SK-N-SH treated with all-trans-retinoic acid at 6 μM for 48 hours (cell line): ENCODE measurements around the gene DCDC1.
"Not testable (repeated sequence)": the region's sequence is repeated elsewhere in the genome, so short reads cannot be mapped to it uniquely, and the experiment has no call there.

Experiments used
- ARNTL ChIP-seq: fragments of 450-650 bp; formaldehyde crosslinking; IDR thresholded peaks from 2 replicates; pipeline ENCODE4 v1.5.0; 2020; ENCODE audit warnings: low read depth, mild to moderate bottlenecking, moderate library complexity, borderline replicate concordance
- CREB5 ChIP-seq: fragments of 250-450 bp; sonication (Bioruptor Pico); IDR thresholded peaks from 2 replicates; pipeline ENCODE4 v1.5.1; 2020; ENCODE audit warnings: low read depth, mild to moderate bottlenecking, moderate library complexity
- CSDC2 ChIP-seq: fragments of 250-450 bp; sonication (Bioruptor Pico); IDR thresholded peaks from 2 replicates; pipeline ENCODE4 v1.5.0; 2020; ENCODE audit warnings: mild to moderate bottlenecking, moderate library complexity
- PATZ1 ChIP-seq: fragments of 250-450 bp; sonication (Bioruptor Pico); IDR thresholded peaks from 2 replicates; pipeline ENCODE4 v1.8.0; 2020; ENCODE audit warnings: mild to moderate bottlenecking, moderate library complexity, borderline replicate concordance
- RARB ChIP-seq: fragments of 250-450 bp; sonication (Bioruptor Pico); IDR thresholded peaks from 2 replicates; pipeline ENCODE4 v1.8.0; 2021; ENCODE audit warnings: mild to moderate bottlenecking, moderate library complexity
- SNAI2 ChIP-seq: fragments of 250-450 bp; sonication (Bioruptor Pico); IDR thresholded peaks from 2 replicates; pipeline ENCODE4 v1.5.0; 2020; ENCODE audit warnings: mild to moderate bottlenecking, moderate library complexity
- TOX ChIP-seq: fragments of 250-450 bp; sonication (Bioruptor Pico); IDR thresholded peaks from 2 replicates; pipeline ENCODE4 v1.8.0; 2021; ENCODE audit warnings: mild to moderate bottlenecking, moderate library complexity, borderline replicate concordance
- ZFP3 ChIP-seq: fragments of 250-450 bp; sonication (Bioruptor Pico); IDR thresholded peaks from 2 replicates; pipeline ENCODE4 v1.5.0; 2020; ENCODE audit warnings: mild to moderate bottlenecking, moderate library complexity
- ZNF565 ChIP-seq: fragments of 450-650 bp; formaldehyde crosslinking; conservative IDR thresholded peaks from 2 replicates; pipeline ENCODE4 v1.5.0; 2020; ENCODE audit warnings: low read depth, mild to moderate bottlenecking, moderate library complexity

DNA sequence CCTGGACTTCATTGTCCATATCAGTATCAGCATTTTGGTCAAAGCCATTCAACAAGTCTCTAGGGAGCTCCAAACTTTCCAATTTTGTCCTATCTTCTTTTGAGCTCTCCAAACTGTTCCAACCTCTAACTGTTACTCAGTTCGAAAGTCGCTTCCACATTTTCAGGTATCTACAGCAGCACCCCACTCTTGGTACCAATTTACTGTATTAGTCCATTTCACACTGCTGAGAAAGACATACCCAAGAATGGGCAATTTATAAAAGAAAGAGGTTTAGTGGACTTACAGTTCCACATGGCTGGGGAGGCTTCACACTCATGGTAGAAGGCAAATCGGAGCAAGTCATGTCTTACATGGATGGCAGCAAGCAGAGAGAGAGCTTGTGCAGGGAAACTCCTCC lies 96.0 kb downstream of the DCDC1 start:
- not testable (repeated sequence) for TF ChIP-seq PATZ1; ARNTL (CRISPR knock-in tag); RARB; SNAI2; TOX; ZFP3 (CRISPR knock-in tag); CREB5 (CRISPR knock-in tag); CSDC2 (CRISPR knock-in tag); ZNF565
